HepG2 (cell line): ENCODE results near the gene PAQR5. TPM values are rescaled to one million over a fixed set of nuclear protein-coding genes. Genes with fewer than 3 reads are reported as not detected.

Experiments
- FOXK2 ChIP-seq: fragments of 450-650 bp; IDR thresholded peaks from 2 replicates; pipeline ENCODE4 v1.6.1; 2016
- GTF3A ChIP-seq: sonication (generic); formaldehyde crosslinking; conservative IDR thresholded peaks from 2 replicates; pipeline ENCODE4 v1.4.0; 2020; ENCODE audit warnings: mild to moderate bottlenecking, missing genetic modification reagents
- HIVEP1 ChIP-seq: sonication (generic); formaldehyde crosslinking; IDR thresholded peaks from 2 replicates; pipeline ENCODE4 v1.4.0; 2020; ENCODE audit warnings: mild to moderate bottlenecking, missing genetic modification reagents
- MXI1 ChIP-seq: IDR thresholded peaks from 3 replicates; pipeline ENCODE4 v1.6.1; 2012; ENCODE audit warnings: low read depth, low read length, inconsistent platforms, borderline replicate concordance
- NFKBIZ ChIP-seq: IDR thresholded peaks from 2 replicates; pipeline ENCODE4 v1.6.1; 2018; ENCODE audit warnings: missing genetic modification reagents, missing compliant biosample characterization
- PAX8 ChIP-seq: sonication (generic); formaldehyde crosslinking; IDR thresholded peaks from 2 replicates; pipeline ENCODE4 v1.8.0; 2022; ENCODE audit warnings: mild to moderate bottlenecking, missing genetic modification reagents, borderline replicate concordance
- PITX1 ChIP-seq: sonication (generic); formaldehyde crosslinking; IDR thresholded peaks from 2 replicates; pipeline ENCODE4 v1.5.1; 2020; ENCODE audit warnings: mild to moderate bottlenecking, missing genetic modification reagents
- PRDM4 ChIP-seq: sonication (generic); formaldehyde crosslinking; IDR thresholded peaks from 2 replicates; pipeline ENCODE4 v1.9.0; 2021; ENCODE audit warnings: missing genetic modification reagents, borderline replicate concordance
- REXO4 ChIP-seq: sonication (generic); formaldehyde crosslinking; IDR thresholded peaks from 2 replicates; pipeline ENCODE4 v1.8.0; 2022; ENCODE audit warnings: missing genetic modification reagents, mild to moderate bottlenecking, borderline replicate concordance
- SUZ12 ChIP-seq: fragments of 150-350 bp; IDR thresholded peaks from 2 replicates; pipeline ENCODE4 v1.6.1; 2014; ENCODE audit warnings: low read depth, low read length
- TBL1XR1 ChIP-seq: fragments of 150-350 bp; IDR thresholded peaks from 2 replicates; pipeline ENCODE4 v1.6.1; 2014; ENCODE audit warnings: borderline replicate concordance, low read length; ENCODE audit not compliant: partially characterized antibody
- TBX3 ChIP-seq: fragments of 450-650 bp; IDR thresholded peaks from 2 replicates; pipeline ENCODE4 v1.6.1; 2017; ENCODE audit warnings: antibody characterized with exemption, mild to moderate bottlenecking, inconsistent platforms, borderline replicate concordance
- TFDP1 ChIP-seq: IDR thresholded peaks from 2 replicates; pipeline ENCODE4 v1.6.1; 2016; ENCODE audit warnings: missing compliant biosample characterization, missing genetic modification reagents, borderline replicate concordance
- ZBTB7B ChIP-seq: sonication (generic); formaldehyde crosslinking; IDR thresholded peaks from 2 replicates; pipeline ENCODE4 v1.4.0; 2020; ENCODE audit warnings: missing genetic modification reagents
- ZGPAT ChIP-seq: IDR thresholded peaks from 2 replicates; pipeline ENCODE4 v1.6.1; 2016; ENCODE audit warnings: mild to moderate bottlenecking
- ZNF143 ChIP-seq: sonication (generic); formaldehyde crosslinking; IDR thresholded peaks from 2 replicates; pipeline ENCODE4 v1.4.0; 2020; ENCODE audit warnings: missing genetic modification reagents
- ZNF337 ChIP-seq: sonication (generic); formaldehyde crosslinking; IDR thresholded peaks from 2 replicates; pipeline ENCODE4 v1.5.1; 2020; ENCODE audit warnings: missing genetic modification reagents, low read depth, mild to moderate bottlenecking, borderline replicate concordance
- ZNF691 ChIP-seq: sonication (generic); formaldehyde crosslinking; IDR thresholded peaks from 2 replicates; pipeline ENCODE4 v1.4.0; 2020; ENCODE audit warnings: missing genetic modification reagents, low read depth, mild to moderate bottlenecking, borderline replicate concordance
- ZNF747 ChIP-seq: sonication (generic); formaldehyde crosslinking; IDR thresholded peaks from 2 replicates; pipeline ENCODE4 v1.8.1; 2023; ENCODE audit warnings: missing genetic modification reagents, mild to moderate bottlenecking, borderline replicate concordance
- ZNF749 ChIP-seq: sonication (generic); formaldehyde crosslinking; IDR thresholded peaks from 2 replicates; pipeline ENCODE4 v1.8.0; 2022; ENCODE audit warnings: mild to moderate bottlenecking, missing genetic modification reagents, moderate library complexity, borderline replicate concordance
- polyA plus RNA-seq, 8 experiments: library from polyadenylated mRNA; depleted of rRNA in 3 of 8; stranded (reverse) in 7 of 8; unstranded in 1 of 8; fragments of >200 nt; fragmentation: Illumina TruSeq in 4 of 8; extraction: Trizol in 4 of 8; gene quantifications; 2 replicates each; pipeline versions ENCODE4 v1.2.1 to v1.2.3, GENCODE V29; 2011 to 2016; ENCODE audit warnings: low read depth in 4 of 8, missing spikeins in 1 of 8, mixed read lengths in 1 of 8; ENCODE audit not compliant: insufficient read depth in 1 of 8
- total RNA-seq, 5 experiments: library from RNA; depleted of rRNA; stranded (reverse); fragments of >200 nt; fragmentation: Illumina TruSeq; extraction: Trizol; gene quantifications; 2 replicates each; pipeline ENCODE4 v1.2.3, GENCODE V29; 2016; ENCODE audit warnings: low read depth in 1 of 5

PAQR5 gene
- total and polyA plus RNA-seq, 2 of the 13 experiments (the other 11 are each of a cell fraction or from before 2014, with no cell fraction given): 0.53 to 1.3 TPM

- TF ChIP-seq REXO4 (no peak), ZNF749 (no peak), ZNF143 (no peak), ZNF337 (CRISPR knock-in tag) (no peak), ZBTB7B (CRISPR knock-in tag) (no peak), FOXK2 (no peak), ZGPAT (CRISPR knock-in tag) (peak; percentile 39; the same call in 1 of the 2 replicates), GTF3A (no peak), PITX1 (peak; percentile 32; the same call in 1 of the 2 replicates), PRDM4 (no peak), TBL1XR1 (no peak), ZNF747 (CRISPR knock-in tag) (no peak; the same call in 1 of the 2 replicates), SUZ12 (no peak), TBX3 (no peak), NFKBIZ (CRISPR knock-in tag) (no peak), MXI1 (0 out of 3 replicates have a peak, but pooled peaks have one; percentile 15), PAX8 (0 out of 2 replicates have a peak, but pooled peaks have one; percentile 46), ZNF691 (CRISPR knock-in tag) (peak; percentile 40; the same call in 1 of the 2 replicates), HIVEP1 (CRISPR knock-in tag) (no peak; the same call in 1 of the 2 replicates), TFDP1 (CRISPR knock-in tag) (peak; percentile 37; the same call in 1 of the 2 replicates)
Measured at GRCh38 chr15:69394556-69395282, 96.0 kb downstream of the PAQR5 start (continued).
